H1 (cell line): ENCODE measurements around the gene INIP. TPM values are rescaled to one million over a fixed set of nuclear protein-coding genes. Genes with fewer than 3 reads are reported as not detected.

Experiments used
- CTCF ChIA-PET: fragments of 300-600 bp; sonication (Branson Sonifier 250); formaldehyde crosslinking; loops from one replicate; lab custom pipeline; 2021; ENCODE audit not compliant: partially characterized antibody; lab: Charles Lee
- POLR2A ChIA-PET: fragments of 300-600 bp; sonication (Branson Sonifier 250); formaldehyde crosslinking; loops from one replicate; lab custom pipeline; 2021; ENCODE audit warnings: inconsistent platforms; ENCODE audit not compliant: partially characterized antibody; lab: Charles Lee
- DNase-seq, 2 experiments: peaks; one replicate each; pipeline versions ENCODE4 v3.0.0 to v3.0.0-alpha.2; 2010 to 2022; ENCODE audit warnings: low spot score in 2 of 2, low read depth in 1 of 2, mixed read lengths in 1 of 2
- FAIRE-seq: peaks from 2 replicates; lab custom pipeline; 2011; peaks lifted over from hg19 to GRCh38; lab: Jason Lieb, UNC
- H2AFZ ChIP-seq: 2 replicates; pipeline ENCODE4 v1.8.1; 2012; ENCODE audit warnings: low read length, inconsistent platforms
- H2AK5ac ChIP-seq: 2 replicates; pipeline ENCODE4 v1.6.1; 2013; ENCODE audit warnings: low read depth, low read length
- H2BK120ac ChIP-seq: replicated peaks from 2 replicates; pipeline ENCODE3; 2013; ENCODE audit warnings: low read depth, low read length, inconsistent platforms
- H2BK12ac ChIP-seq: 2 replicates; pipeline ENCODE4 v1.6.1; 2013; ENCODE audit warnings: low read depth, low read length
- H2BK15ac ChIP-seq: 2 replicates; pipeline ENCODE4 v1.6.1; 2013; ENCODE audit warnings: low read length
- H2BK20ac ChIP-seq: 2 replicates; pipeline ENCODE4 v1.6.1; 2013; ENCODE audit warnings: low read length
- H2BK5ac ChIP-seq: 2 replicates; pipeline ENCODE4 v1.6.1; 2013; ENCODE audit warnings: low read depth, low read length
- H3K14ac ChIP-seq: 2 replicates; pipeline ENCODE4 v1.6.1; 2013; ENCODE audit warnings: inconsistent platforms; ENCODE audit not compliant: insufficient read length
- H3K18ac ChIP-seq: 2 replicates; pipeline ENCODE4 v1.6.1; 2013; ENCODE audit warnings: low read length; ENCODE audit errors: extremely low read depth
- H3K23ac ChIP-seq: 2 replicates; pipeline ENCODE4 v1.6.1; 2013; ENCODE audit warnings: inconsistent platforms; ENCODE audit not compliant: insufficient read length
- H3K23me2 ChIP-seq: 2 replicates; pipeline ENCODE4 v1.6.1; 2013; ENCODE audit warnings: low read depth, low read length
- H3K27ac ChIP-seq: 2 replicates; pipeline ENCODE4 v1.6.1; 2011; ENCODE audit warnings: low read depth, low read length, inconsistent platforms
- H3K27me3 ChIP-seq, 4 experiments: replicated peaks in 1 of 4; 1 replicate in 1 of 4; 2 replicates in 3 of 4; pipeline versions ENCODE4 v1.6.1 to v1.8.1; 2011 to 2013; ENCODE audit warnings: low read length in 3 of 4, mild to moderate bottlenecking in 3 of 4, inconsistent platforms in 2 of 4, mixed read lengths in 2 of 4, moderate library complexity in 1 of 4; ENCODE audit not compliant: control insufficient read depth in 3 of 4, insufficient read depth in 3 of 4; ENCODE audit errors: extremely low read depth in 1 of 4
- H3K36me3 ChIP-seq, 4 experiments: 2 replicates each; pipeline versions ENCODE4 v1.6.1 to v1.8.1; 2011 to 2013; ENCODE audit warnings: mild to moderate bottlenecking in 4 of 4, low read length in 3 of 4, moderate library complexity in 2 of 4, control low read depth in 1 of 4, inconsistent platforms in 1 of 4; ENCODE audit not compliant: insufficient read depth in 4 of 4, control insufficient read depth in 2 of 4
- H3K4ac ChIP-seq: replicated peaks from 2 replicates; pipeline ENCODE3; 2013; ENCODE audit warnings: low read length, low read depth, mixed read lengths, inconsistent platforms; ENCODE audit not compliant: insufficient read length
- H3K4me1 ChIP-seq, 4 experiments: replicated peaks in 1 of 4; 1 replicate in 1 of 4; 2 replicates in 3 of 4; pipeline versions ENCODE4 v1.6.1 to v1.8.1; 2011 to 2013; ENCODE audit warnings: low read length in 3 of 4, inconsistent platforms in 2 of 4, mixed read lengths in 1 of 4; ENCODE audit not compliant: insufficient read depth in 4 of 4, control insufficient read depth in 3 of 4
- H3K4me2 ChIP-seq, 2 experiments: 2 replicates each; pipeline versions ENCODE4 v1.6.1 to v1.8.1; 2011 to 2013; ENCODE audit warnings: low read depth in 2 of 2, low read length in 2 of 2, control low read depth in 1 of 2, inconsistent platforms in 1 of 2, mild to moderate bottlenecking in 1 of 2; ENCODE audit not compliant: insufficient read depth in 1 of 2
- H3K4me3 ChIP-seq, 4 experiments: fragments of 200-600, 300-600 bp in 1 of 4; sonication (generic), shearing (Covaris generic), sonication (Bioruptor Twin) in 1 of 4; 2 replicates each; pipeline versions ENCODE4 v1.5.1 to v1.8.1; 2011 to 2016; ENCODE audit warnings: low read length in 4 of 4, low read depth in 3 of 4, control low read depth in 2 of 4, inconsistent platforms in 2 of 4, mild to moderate bottlenecking in 2 of 4, mixed read lengths in 1 of 4, moderate library complexity in 1 of 4; ENCODE audit not compliant: insufficient read depth in 2 of 4; ENCODE audit errors: extremely low read depth in 1 of 4
- H3K56ac ChIP-seq: replicated peaks from 2 replicates; pipeline ENCODE3; 2013; ENCODE audit warnings: low read depth, mild to moderate bottlenecking, mixed read lengths, low read length, inconsistent platforms; ENCODE audit not compliant: insufficient read length
- H3K79me1 ChIP-seq: 2 replicates; pipeline ENCODE4 v1.6.1; 2013; ENCODE audit warnings: low read depth, low read length, control low read depth
- H3K79me2 ChIP-seq, 2 experiments: 2 replicates each; pipeline versions ENCODE4 v1.6.1 to v1.8.1; 2012 to 2013; ENCODE audit warnings: low read length in 2 of 2, mild to moderate bottlenecking in 2 of 2, inconsistent platforms in 1 of 2; ENCODE audit not compliant: insufficient read depth in 2 of 2, control insufficient read depth in 1 of 2
- H3K9ac ChIP-seq, 4 experiments: replicated peaks in 1 of 4; 1 replicate in 1 of 4; 2 replicates in 3 of 4; pipeline versions ENCODE4 v1.6.1 to v1.8.1; 2011 to 2013; ENCODE audit warnings: low read depth in 3 of 4, low read length in 3 of 4, control low read depth in 2 of 4, mild to moderate bottlenecking in 2 of 4, moderate library complexity in 2 of 4, inconsistent platforms in 1 of 4; ENCODE audit errors: extremely low read depth in 1 of 4
- H3K9me3 ChIP-seq, 2 experiments: 2 replicates each; pipeline versions ENCODE4 v1.6.1 to v1.8.1; 2012 to 2013; ENCODE audit warnings: mild to moderate bottlenecking in 2 of 2, moderate library complexity in 2 of 2, control low read depth in 1 of 2, inconsistent platforms in 1 of 2, low read depth in 1 of 2, low read length in 1 of 2, mixed read lengths in 1 of 2; ENCODE audit not compliant: insufficient read depth in 2 of 2
- H4K20me1 ChIP-seq, 2 experiments: replicated peaks in 1 of 2; 2 replicates each; pipeline versions ENCODE3 to v1.8.1; 2011 to 2013; ENCODE audit warnings: inconsistent platforms in 2 of 2, low read length in 2 of 2, mild to moderate bottlenecking in 1 of 2; ENCODE audit not compliant: insufficient read depth in 2 of 2, control insufficient read depth in 1 of 2
- H4K5ac ChIP-seq: 2 replicates; pipeline ENCODE4 v1.6.1; 2013; ENCODE audit warnings: low read length, low read depth, mixed read lengths, inconsistent platforms; ENCODE audit not compliant: insufficient read length
- H4K8ac ChIP-seq: 2 replicates; pipeline ENCODE4 v1.8.0; 2013; ENCODE audit warnings: mild to moderate bottlenecking, moderate library complexity, low read length, inconsistent platforms; ENCODE audit not compliant: insufficient read depth; ENCODE audit errors: extremely low read depth
- H4K91ac ChIP-seq: replicated peaks from 2 replicates; pipeline ENCODE3; 2013; ENCODE audit warnings: low read length, mixed read lengths, inconsistent platforms; ENCODE audit not compliant: insufficient read length
- PHF8 ChIP-seq: fragments of 200-600 bp; sonication (generic); conservative IDR thresholded peaks from 2 replicates; pipeline ENCODE4 v1.7.1; 2012; ENCODE audit warnings: low read depth, mild to moderate bottlenecking, inconsistent platforms, low read length, moderate library complexity
- SIN3A ChIP-seq, 2 experiments: IDR thresholded peaks in 1 of 2; conservative IDR thresholded peaks in 1 of 2; 2 replicates each; pipeline ENCODE4 v1.6.1; 2011 to 2012; ENCODE audit warnings: low read length in 2 of 2, improper control_type of control experiment in 1 of 2, low read depth in 1 of 2, mild to moderate bottlenecking in 1 of 2
- WGBS, 2 experiments: shearing (Covaris generic) in 1 of 2; methylation state at CpG; one replicate each; pipeline versions ENCODE4 v1.1.6 to v1.1.7; 2013 to 2015; ENCODE audit warnings: low lambda C conversion rate in 2 of 2, mixed read lengths in 2 of 2, inconsistent platforms in 1 of 2, low coverage in 1 of 2, missing lambda C conversion rate in 1 of 2; ENCODE audit not compliant: insufficient replicate concordance in 2 of 2, insufficient coverage in 1 of 2, insufficient read length in 1 of 2; ENCODE audit errors: extremely low coverage in 1 of 2, missing lambda C conversion rate in 1 of 2; 5-methylcytosine and 5-hydroxymethylcytosine counted together
- polyA plus RNA-seq, 7 experiments: library from polyadenylated mRNA; depleted of rRNA in 3 of 7; stranded (reverse) in 5 of 7; unstranded in 2 of 7; fragments of >200 nt in 5 of 7; fragments of 200-250 nt in 2 of 7; gene quantifications; 1 replicate in 5 of 7; 2 replicates in 1 of 7; 4 replicates in 1 of 7; pipeline versions ENCODE4 v1.2.1 to v1.2.3, GENCODE V29; 2011 to 2013; ENCODE audit warnings: missing spikeins in 2 of 7, mixed read lengths in 2 of 7
- total RNA-seq: library from RNA; stranded (reverse); fragmentation: NEBNext Ultra II Directional; extraction: Animal tissue kit (Norgen Biotek cat#: 25700); gene quantifications from 2 replicates; pipeline ENCODE4 v1.2.1, GENCODE V29; 2021
- TF ChIP-seq, protein P1 (sequence below): IDR thresholded peaks from 2 replicates; pipeline ENCODE4 v1.6.1; 2012; ENCODE audit warnings: inconsistent platforms

The INIP gene
- total and polyA plus RNA-seq, 2 of the 8 experiments (the other 6 are each of a cell fraction or from before 2014, with no cell fraction given) = 10.7 to 18.3 TPM

DNA sequence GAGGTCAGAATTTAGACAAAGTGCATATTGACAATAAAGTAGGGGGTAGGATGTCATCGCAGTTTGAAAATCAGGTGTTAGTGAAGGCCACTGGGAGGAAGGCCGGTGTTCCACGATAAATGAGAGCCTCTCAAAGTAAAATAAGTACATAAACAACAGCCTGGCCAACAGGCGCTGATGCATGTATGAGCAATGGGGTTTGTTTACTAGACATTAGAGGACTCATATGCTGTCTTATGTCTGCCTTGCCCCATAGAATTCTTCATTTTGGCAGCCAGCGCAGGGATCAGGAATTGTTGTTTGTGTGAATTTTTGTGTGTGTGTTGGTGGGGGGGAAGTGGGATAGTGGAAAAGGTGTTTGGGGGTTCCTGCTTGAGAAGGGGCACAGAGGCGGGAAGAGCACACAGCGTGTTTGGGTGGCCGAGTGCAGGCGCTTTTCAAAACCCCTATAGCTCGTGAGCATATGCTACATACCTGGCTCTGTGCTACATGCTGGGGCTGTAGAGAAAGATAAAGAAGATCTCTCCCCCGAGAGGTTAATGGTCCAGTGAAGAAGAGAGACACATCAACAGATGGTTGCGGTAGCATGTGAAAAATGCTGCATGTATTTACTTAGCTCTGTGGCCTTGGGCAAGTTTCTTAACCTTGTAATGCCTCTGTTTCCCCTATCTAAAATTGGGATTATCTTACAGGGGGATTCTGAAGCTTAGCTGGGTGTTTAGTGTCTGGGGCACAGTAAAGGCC, 44.2 kb upstream of the INIP start:
- no peak overlapping the region for H3K9ac ChIP-seq
- no peak overlapping the region for H4K8ac ChIP-seq
- H2BK120ac ChIP-seq = no peak overlapping the region
- H4K5ac ChIP-seq = no peak overlapping the region
- H2BK15ac ChIP-seq = no peak overlapping the region
- H3K4ac ChIP-seq = no peak overlapping the region
- H3K9me3 ChIP-seq = peaks cover 0 to 7% of the 10 kb centered on the region in 2 experiments; a peak in 1 of 4 replicates
- no peaks in the 10 kb centered on the region for H4K20me1 ChIP-seq
- TF ChIP-seq SIN3A (conservative IDR thresholded peaks at IDR 0.05 in 1 of 2, IDR thresholded peaks at IDR 0.05 in 1 of 2; ENCODE audit: low read depth in 1 of 2, low read length in 2 of 2) (no peak), PHF8 (no peak)
- TF ChIP-seq, protein P1, sequence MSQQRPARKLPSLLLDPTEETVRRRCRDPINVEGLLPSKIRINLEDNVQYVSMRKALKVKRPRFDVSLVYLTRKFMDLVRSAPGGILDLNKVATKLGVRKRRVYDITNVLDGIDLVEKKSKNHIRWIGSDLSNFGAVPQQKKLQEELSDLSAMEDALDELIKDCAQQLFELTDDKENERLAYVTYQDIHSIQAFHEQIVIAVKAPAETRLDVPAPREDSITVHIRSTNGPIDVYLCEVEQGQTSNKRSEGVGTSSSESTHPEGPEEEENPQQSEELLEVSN = 0 out of 2 replicates have a peak, but pooled peaks have one; percentile 16
- H2BK12ac ChIP-seq = no peak overlapping the region
- H3K79me2 ChIP-seq = no peaks in the 10 kb centered on the region; a peak in 1 of 4 replicates
- CTCF ChIA-PET = interaction anchor here (0.6 to 2.4 kb wide), 7 partner anchors 11 to 675 kb away, joined by 3 to 10 read pairs (median 4); no protein-coding TSS in a partner anchor
- no peak overlapping the region for H3K18ac ChIP-seq
- H3K23me2 ChIP-seq = no peaks in the 10 kb centered on the region
- POLR2A ChIA-PET = interaction anchor here (0.9 to 1.5 kb wide), 3 partner anchors 10 to 19 kb away, joined by 3 to 5 read pairs (median 4); no protein-coding TSS in a partner anchor
- peaks cover 0 to 4% (median 1%) of the 10 kb centered on the region in 4 experiments; a peak in 3 of 7 replicates for H3K4me1 ChIP-seq
- FAIRE-seq (no peak), DNase-seq (no peak)
- no peak overlapping the region for H2AFZ ChIP-seq
- no peaks in the 10 kb centered on the region; the same call in 1 of the 2 replicates for H3K79me1 ChIP-seq
- H3K27me3 ChIP-seq = no peaks in the 10 kb centered on the region
- H2AK5ac ChIP-seq = no peak overlapping the region
- H3K27ac ChIP-seq = no peak overlapping the region
- H3K14ac ChIP-seq = no peak overlapping the region
- H3K4me3 ChIP-seq = no peak overlapping the region
- H3K23ac ChIP-seq = no peak overlapping the region
- no peak overlapping the region for H3K56ac ChIP-seq
- WGBS, 2 experiments = 94% methylated on average over 12 of the region's 12 CpGs; no CpG with 5 or more reads in 1 of the 2 experiments
- no peaks in the 10 kb centered on the region for H3K36me3 ChIP-seq
- no peak overlapping the region for H4K91ac ChIP-seq
- no peak overlapping the region for H2BK20ac ChIP-seq
- H2BK5ac ChIP-seq = 0 out of 2 replicates have a peak overlapping the region, but pooled peaks have one; percentile 46
- H3K4me2 ChIP-seq = no peak overlapping the region
